Measurements from ENCODE around the gene ZFAND6. TPM values are rescaled to one million over a fixed set of nuclear protein-coding genes. Genes with fewer than 3 reads are reported as not detected.

The ZFAND6 gene
- total RNA-seq, 4 donors from 2014 or later, result 71.1 to 102 (median 82.5) TPM

DNA sequence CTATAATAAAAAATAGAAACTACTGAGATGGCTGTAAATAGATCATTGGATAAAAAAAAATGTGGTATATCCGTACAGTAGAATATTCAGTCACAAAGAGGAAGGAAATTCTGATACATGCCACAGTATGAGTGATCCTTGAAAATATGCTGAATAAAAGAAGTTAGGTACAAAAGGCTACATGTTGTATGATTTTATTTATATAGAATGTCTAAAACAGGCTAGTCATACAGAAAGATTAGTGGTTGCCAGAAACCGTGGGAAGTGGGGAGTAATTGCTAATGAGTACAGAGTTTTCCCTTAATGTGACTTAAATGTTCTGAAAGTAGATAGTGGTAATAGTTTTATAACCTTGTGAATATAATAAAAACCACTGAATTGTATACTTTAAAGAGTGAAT is 68.4 kb downstream of the ZFAND6 start:
- no peaks in the 10 kb centered on the region for H3K9me3 ChIP-seq
- WGBS, 2 donors, result 71 to 74% methylated on average over 2 of the region's 2 CpGs
- intact Hi-C loops (cut with DNase I), result no loop called here
- DNase-seq, result no peak
- peaks cover 0 to 69% (median 9%) of the 10 kb centered on the region in 3 donors for H3K36me3 ChIP-seq
- no peak for TF ChIP-seq POLR2A (IDR thresholded peaks at IDR 0.05)
- TF ChIP-seq, protein P1, sequence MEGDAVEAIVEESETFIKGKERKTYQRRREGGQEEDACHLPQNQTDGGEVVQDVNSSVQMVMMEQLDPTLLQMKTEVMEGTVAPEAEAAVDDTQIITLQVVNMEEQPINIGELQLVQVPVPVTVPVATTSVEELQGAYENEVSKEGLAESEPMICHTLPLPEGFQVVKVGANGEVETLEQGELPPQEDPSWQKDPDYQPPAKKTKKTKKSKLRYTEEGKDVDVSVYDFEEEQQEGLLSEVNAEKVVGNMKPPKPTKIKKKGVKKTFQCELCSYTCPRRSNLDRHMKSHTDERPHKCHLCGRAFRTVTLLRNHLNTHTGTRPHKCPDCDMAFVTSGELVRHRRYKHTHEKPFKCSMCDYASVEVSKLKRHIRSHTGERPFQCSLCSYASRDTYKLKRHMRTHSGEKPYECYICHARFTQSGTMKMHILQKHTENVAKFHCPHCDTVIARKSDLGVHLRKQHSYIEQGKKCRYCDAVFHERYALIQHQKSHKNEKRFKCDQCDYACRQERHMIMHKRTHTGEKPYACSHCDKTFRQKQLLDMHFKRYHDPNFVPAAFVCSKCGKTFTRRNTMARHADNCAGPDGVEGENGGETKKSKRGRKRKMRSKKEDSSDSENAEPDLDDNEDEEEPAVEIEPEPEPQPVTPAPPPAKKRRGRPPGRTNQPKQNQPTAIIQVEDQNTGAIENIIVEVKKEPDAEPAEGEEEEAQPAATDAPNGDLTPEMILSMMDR (IDR thresholded peaks at IDR 0.05), result no peak
- H3K4me3 ChIP-seq, result no peak overlapping the region
- H3K27me3 ChIP-seq, result no peaks in the 10 kb centered on the region
- H3K27ac ChIP-seq, result no peak overlapping the region
- no peaks in the 10 kb centered on the region for H3K4me1 ChIP-seq

DNA sequence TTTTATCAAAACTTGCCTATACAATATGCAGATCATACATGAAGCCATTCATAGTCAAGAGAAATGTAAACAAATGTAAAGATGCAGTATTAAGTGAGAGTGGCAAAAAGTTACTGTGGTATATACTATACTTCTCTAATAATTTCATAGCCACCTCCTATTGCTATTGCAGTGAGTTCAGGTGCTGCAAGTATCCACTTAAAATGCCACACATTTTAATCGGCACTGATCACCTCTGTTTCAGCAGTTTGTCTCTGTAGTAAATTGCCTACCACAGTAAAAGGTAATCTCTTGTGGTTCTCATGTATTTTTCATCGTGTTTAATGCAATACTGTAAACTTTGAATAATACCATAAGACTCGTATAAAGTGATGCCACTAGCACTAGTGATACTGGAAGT is 72.9 kb downstream of the ZFAND6 start:
- Histone ChIP-seq H3K27ac (no peak overlapping the region), H3K9me3 (no peaks in the 10 kb centered on the region), H3K4me3 (no peak overlapping the region), H3K36me3 (peaks cover 0 to 71% (median 6%) of the 10 kb centered on the region in 3 donors), H3K4me1 (no peaks in the 10 kb centered on the region), H3K27me3 (no peaks in the 10 kb centered on the region)
- no peak for DNase-seq
- TF ChIP-seq POLR2A (IDR thresholded peaks at IDR 0.05), result no peak
- TF ChIP-seq, protein P1 (IDR thresholded peaks at IDR 0.05), result no peak
- 89 to 95% methylated on average over 3 of the region's 3 CpGs for WGBS, 2 donors
- intact Hi-C loops (cut with DNase I), result no loop called here

DNA sequence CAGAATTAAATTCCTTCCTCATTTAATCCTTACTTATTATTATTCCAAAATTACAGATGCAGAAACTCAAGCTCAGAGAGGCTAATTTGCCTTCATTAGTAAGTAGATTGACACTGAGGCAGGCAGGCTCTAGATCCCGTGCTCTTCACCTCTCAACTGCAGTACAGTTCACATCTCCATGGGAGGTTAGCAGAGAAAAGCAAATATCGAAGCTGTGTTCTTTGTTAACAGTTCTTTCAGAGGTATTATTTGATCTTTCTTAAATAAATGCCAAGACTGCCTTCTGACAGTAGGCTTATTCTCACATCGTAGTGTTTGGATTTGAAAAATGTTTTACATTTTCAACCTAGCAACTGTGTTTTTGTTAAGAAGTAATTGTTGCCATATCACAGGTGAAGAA is 77.4 kb downstream of the ZFAND6 start:
- no peak for TF ChIP-seq POLR2A (IDR thresholded peaks at IDR 0.05)
- TF ChIP-seq, protein P1 (IDR thresholded peaks at IDR 0.05), result no peak
- 65 to 71% methylated on average over 3 of the region's 3 CpGs for WGBS, 2 donors
- intact Hi-C loops (cut with DNase I), result no loop called here
- Histone ChIP-seq H3K27ac (no peak overlapping the region), H3K9me3 (no peaks in the 10 kb centered on the region), H3K4me3 (no peak overlapping the region), H3K4me1 (no peaks in the 10 kb centered on the region), H3K27me3 (no peaks in the 10 kb centered on the region), H3K36me3 (peaks cover 0 to 59% (median 6%) of the 10 kb centered on the region in 3 donors)
- DNase-seq, result no peak

DNA sequence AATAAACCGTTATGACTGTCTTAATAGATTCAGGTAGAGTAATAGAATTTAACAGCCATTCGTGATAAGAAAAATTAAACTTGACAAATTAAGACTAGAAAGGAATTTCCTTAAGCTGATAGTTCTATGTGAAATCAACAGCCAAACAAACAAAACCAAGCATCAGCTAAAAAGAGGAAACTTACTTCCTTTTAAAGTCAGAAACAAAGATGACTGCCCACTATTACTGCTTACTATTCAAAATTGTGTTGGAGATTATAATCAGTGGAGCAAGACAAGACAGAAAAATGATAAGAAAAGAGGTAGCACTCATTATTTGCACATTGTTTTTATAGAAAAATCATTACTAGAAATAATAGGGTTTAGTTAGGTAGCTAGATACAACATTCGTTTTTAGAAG is 79.5 kb downstream of the ZFAND6 start:
- 86 to 90% methylated on average over 3 of the region's 3 CpGs for WGBS, 2 donors
- intact Hi-C loops (cut with DNase I), result no loop called here
- H3K4me3 ChIP-seq, result no peak overlapping the region

DNA sequence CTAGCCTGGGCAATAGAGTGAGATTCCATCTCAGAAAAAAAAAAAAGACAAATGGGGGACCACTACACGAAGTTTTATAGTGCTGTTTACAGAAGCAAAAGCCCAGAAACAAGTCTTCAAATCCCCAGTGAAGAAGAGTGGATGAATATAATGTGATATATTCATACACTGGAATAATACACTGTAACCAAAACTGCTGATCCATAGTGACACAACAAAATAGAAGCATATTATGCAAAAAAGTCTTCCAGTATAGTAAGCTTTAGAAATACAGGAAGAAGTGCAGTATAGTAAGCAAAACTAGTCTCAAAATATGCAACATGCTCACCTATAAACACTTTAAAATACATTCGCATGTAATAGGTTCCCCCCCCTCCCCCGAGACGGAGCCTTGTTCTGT is 81.4 kb downstream of the ZFAND6 start:
- Histone ChIP-seq H3K9me3 (no peaks in the 10 kb centered on the region), H3K36me3 (peaks cover 0 to 18% (median 0%) of the 10 kb centered on the region in 3 donors), H3K27ac (no peak overlapping the region), H3K27me3 (no peaks in the 10 kb centered on the region), H3K4me3 (no peak overlapping the region), H3K4me1 (peaks cover 0 to 5% (median 0%) of the 10 kb centered on the region in 3 donors)
- DNase-seq, result no peak
- intact Hi-C loops (cut with DNase I), result no loop called here
- WGBS, 2 donors, result 89 to 98% methylated on average over 4 of the region's 4 CpGs
- TF ChIP-seq, protein P1 (IDR thresholded peaks at IDR 0.05), result no peak
- no peak for TF ChIP-seq POLR2A (IDR thresholded peaks at IDR 0.05)

More for the DNA sequence above, 79.5 kb downstream of the ZFAND6 start:
- Histone ChIP-seq H3K4me1 (peaks cover 0 to 5% (median 0%) of the 10 kb centered on the region in 3 donors), H3K9me3 (no peaks in the 10 kb centered on the region), H3K27me3 (no peaks in the 10 kb centered on the region), H3K36me3 (peaks cover 0 to 38% (median 3%) of the 10 kb centered on the region in 3 donors), H3K27ac (no peak overlapping the region)
- TF ChIP-seq POLR2A (IDR thresholded peaks at IDR 0.05), result no peak
- DNase-seq, result no peak

All from esophagus squamous epithelium (tissue), 5 donors.